WTC11 (cell line): Measurements from ENCODE around the gene ATP5F1D. TPM values are rescaled to one million over a fixed set of nuclear protein-coding genes. Genes with fewer than 3 reads are reported as not detected.

Experiments
- ARID4B ChIP-seq: sonication (generic); formaldehyde crosslinking; IDR thresholded peaks from 2 replicates; pipeline ENCODE4 v1.8.0; 2023; ENCODE audit warnings: missing genetic modification reagents, mild to moderate bottlenecking, borderline replicate concordance
- ATF1 ChIP-seq: sonication (generic); formaldehyde crosslinking; IDR thresholded peaks from 2 replicates; pipeline ENCODE4 v1.8.1; 2023; ENCODE audit warnings: mild to moderate bottlenecking, moderate library complexity, missing genetic modification reagents
- ATF2 ChIP-seq: sonication (generic); formaldehyde crosslinking; IDR thresholded peaks from 2 replicates; pipeline ENCODE4 v1.8.1; 2022; ENCODE audit warnings: low read depth, missing genetic modification reagents, borderline replicate concordance
- CREM ChIP-seq: sonication (generic); formaldehyde crosslinking; IDR thresholded peaks from 2 replicates; pipeline ENCODE4 v1.8.1; 2022; ENCODE audit warnings: mild to moderate bottlenecking, missing genetic modification reagents, moderate library complexity
- ESRRA ChIP-seq: sonication (generic); formaldehyde crosslinking; IDR thresholded peaks from 2 replicates; pipeline ENCODE4 v1.8.1; 2022; ENCODE audit warnings: mild to moderate bottlenecking, missing genetic modification reagents, borderline replicate concordance
- FOXK1 ChIP-seq: sonication (generic); formaldehyde crosslinking; IDR thresholded peaks from 2 replicates; pipeline ENCODE4 v1.8.0; 2022; ENCODE audit warnings: mild to moderate bottlenecking, moderate library complexity, missing genetic modification reagents
- FOXP4 ChIP-seq: sonication (generic); formaldehyde crosslinking; IDR thresholded peaks from 2 replicates; pipeline ENCODE4 v1.8.0; 2022; ENCODE audit warnings: mild to moderate bottlenecking, missing genetic modification reagents
- IRF2 ChIP-seq: sonication (generic); formaldehyde crosslinking; IDR thresholded peaks from 2 replicates; pipeline ENCODE4 v1.8.0; 2022; ENCODE audit warnings: low read depth, missing genetic modification reagents, borderline replicate concordance
- NFATC4 ChIP-seq: fragments of 250-450 bp; sonication (Bioruptor Pico); IDR thresholded peaks from 2 replicates; pipeline ENCODE4 v1.9.0; 2021; ENCODE audit warnings: mild to moderate bottlenecking
- NFE2L1 ChIP-seq: sonication (generic); formaldehyde crosslinking; IDR thresholded peaks from 2 replicates; pipeline ENCODE4 v1.8.1; 2023; ENCODE audit warnings: missing genetic modification reagents
- SP1 ChIP-seq: sonication (generic); formaldehyde crosslinking; conservative IDR thresholded peaks from 2 replicates; pipeline ENCODE4 v1.8.1; 2022; ENCODE audit warnings: missing genetic modification reagents
- ZNF219 ChIP-seq: sonication (generic); formaldehyde crosslinking; IDR thresholded peaks from 2 replicates; pipeline ENCODE4 v1.8.0; 2023; ENCODE audit warnings: missing genetic modification reagents, mild to moderate bottlenecking, borderline replicate concordance
- ZNF317 ChIP-seq: sonication (generic); formaldehyde crosslinking; IDR thresholded peaks from 2 replicates; pipeline ENCODE4 v1.8.1; 2023; ENCODE audit warnings: low read depth, mild to moderate bottlenecking, moderate library complexity, missing genetic modification reagents, borderline replicate concordance
- ZNF416 ChIP-seq: fragments of 250-450 bp; sonication (Bioruptor Pico); IDR thresholded peaks from 2 replicates; pipeline ENCODE4 v1.9.0; 2021; ENCODE audit warnings: mild to moderate bottlenecking, inconsistent platforms
- ZNF423 ChIP-seq: fragments of 250-450 bp; sonication (Bioruptor Pico); IDR thresholded peaks from 2 replicates; pipeline ENCODE4 v2.1.2; 2022; ENCODE audit warnings: mild to moderate bottlenecking, moderate library complexity
- ZNF671 ChIP-seq: fragments of 250-450 bp; sonication (Bioruptor Pico); IDR thresholded peaks from 2 replicates; pipeline ENCODE4 v1.8.0; 2021; ENCODE audit warnings: mild to moderate bottlenecking
- total RNA-seq: library from RNA; stranded (reverse); gene quantifications from 3 replicates; pipeline ENCODE4 v1.2.3, GENCODE V29; 2021
- TF ChIP-seq, protein P1 (sequence below): fragments of 250-450 bp; sonication (Bioruptor Pico); IDR thresholded peaks from 2 replicates; pipeline ENCODE4 v1.9.0; 2021; ENCODE audit warnings: mild to moderate bottlenecking
- TF ChIP-seq, protein P2 (sequence below): sonication (generic); formaldehyde crosslinking; IDR thresholded peaks from 2 replicates; pipeline ENCODE4 v1.8.0; 2022; ENCODE audit warnings: mild to moderate bottlenecking, missing genetic modification reagents
- TF ChIP-seq, protein P3 (sequence below): sonication (generic); formaldehyde crosslinking; IDR thresholded peaks from 2 replicates; pipeline ENCODE4 v1.8.0; 2023; ENCODE audit warnings: mild to moderate bottlenecking, missing genetic modification reagents
- TF ChIP-seq, protein P4 (sequence below): sonication (generic); formaldehyde crosslinking; IDR thresholded peaks from 2 replicates; pipeline ENCODE4 v1.8.1; 2023; ENCODE audit warnings: mild to moderate bottlenecking, moderate library complexity, missing genetic modification reagents
- TF ChIP-seq, protein P5 (sequence below): sonication (generic); formaldehyde crosslinking; IDR thresholded peaks from 2 replicates; pipeline ENCODE4 v1.8.1; 2022; ENCODE audit warnings: mild to moderate bottlenecking, moderate library complexity, missing genetic modification reagents

The ATP5F1D gene
- total RNA-seq, 1 experiment from 2014 or later, result 277 TPM

DNA sequence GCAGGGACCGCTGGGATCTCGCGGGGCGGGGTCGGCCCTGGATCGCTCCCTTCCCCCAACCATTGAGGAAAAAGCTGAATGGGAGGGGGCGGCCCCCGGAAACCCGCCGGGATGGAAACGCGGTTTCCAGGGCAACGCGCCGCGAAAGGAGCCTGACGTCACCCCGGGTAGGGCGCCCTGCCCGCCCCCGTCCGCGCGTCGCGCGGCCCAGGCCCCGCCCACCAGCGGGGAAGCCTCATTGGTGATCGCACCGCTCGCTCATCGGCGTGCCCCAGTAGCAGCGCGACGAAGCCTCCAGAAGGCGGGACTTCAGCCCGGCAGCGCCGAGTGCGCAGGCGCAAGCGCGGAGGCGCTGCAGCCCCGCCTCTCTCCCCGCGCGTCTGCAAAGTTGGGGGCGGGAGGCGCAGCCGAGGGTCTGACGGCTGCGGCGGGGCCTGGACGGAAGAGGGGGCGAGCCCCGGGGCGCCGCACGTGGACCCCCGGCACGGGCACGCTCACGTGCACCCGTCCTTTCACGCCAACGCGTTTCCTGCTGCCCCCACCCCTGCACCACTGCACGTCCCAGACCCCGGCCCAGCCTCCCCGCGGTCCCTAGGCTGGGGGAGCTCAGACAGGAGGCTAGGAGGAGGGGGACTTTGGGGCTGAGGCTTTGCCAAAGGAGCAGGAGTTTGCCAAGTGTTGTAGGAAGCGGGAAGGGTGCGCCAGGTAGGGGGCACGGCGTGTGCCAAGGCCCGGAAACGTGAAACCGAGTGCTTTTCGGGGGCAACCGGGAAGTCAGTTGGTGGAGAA, 19.4 kb downstream of the ATP5F1D start (continued):
- TF ChIP-seq ARID4B (peak; percentile 49; the same call in 1 of the 2 replicates), FOXP4 (CRISPR knock-in tag) (peak; percentile 37; the same call in 1 of the 2 replicates), SP1 (peak; percentile 96), ATF2 (CRISPR knock-in tag) (no peak), ZNF219 (CRISPR knock-in tag) (no peak), NFE2L1 (CRISPR knock-in tag) (no peak), NFATC4 (CRISPR knock-in tag) (peak; percentile 62; the same call in 1 of the 2 replicates), FOXK1 (no peak), ZNF423 (no peak), IRF2 (CRISPR knock-in tag) (no peak), CREM (CRISPR knock-in tag) (no peak), ZNF317 (CRISPR knock-in tag) (no peak), ATF1 (CRISPR knock-in tag) (no peak), ZNF671 (CRISPR knock-in tag) (no peak), ZNF416 (CRISPR knock-in tag) (no peak), ESRRA (CRISPR knock-in tag) (no peak)
- TF ChIP-seq, protein P1, sequence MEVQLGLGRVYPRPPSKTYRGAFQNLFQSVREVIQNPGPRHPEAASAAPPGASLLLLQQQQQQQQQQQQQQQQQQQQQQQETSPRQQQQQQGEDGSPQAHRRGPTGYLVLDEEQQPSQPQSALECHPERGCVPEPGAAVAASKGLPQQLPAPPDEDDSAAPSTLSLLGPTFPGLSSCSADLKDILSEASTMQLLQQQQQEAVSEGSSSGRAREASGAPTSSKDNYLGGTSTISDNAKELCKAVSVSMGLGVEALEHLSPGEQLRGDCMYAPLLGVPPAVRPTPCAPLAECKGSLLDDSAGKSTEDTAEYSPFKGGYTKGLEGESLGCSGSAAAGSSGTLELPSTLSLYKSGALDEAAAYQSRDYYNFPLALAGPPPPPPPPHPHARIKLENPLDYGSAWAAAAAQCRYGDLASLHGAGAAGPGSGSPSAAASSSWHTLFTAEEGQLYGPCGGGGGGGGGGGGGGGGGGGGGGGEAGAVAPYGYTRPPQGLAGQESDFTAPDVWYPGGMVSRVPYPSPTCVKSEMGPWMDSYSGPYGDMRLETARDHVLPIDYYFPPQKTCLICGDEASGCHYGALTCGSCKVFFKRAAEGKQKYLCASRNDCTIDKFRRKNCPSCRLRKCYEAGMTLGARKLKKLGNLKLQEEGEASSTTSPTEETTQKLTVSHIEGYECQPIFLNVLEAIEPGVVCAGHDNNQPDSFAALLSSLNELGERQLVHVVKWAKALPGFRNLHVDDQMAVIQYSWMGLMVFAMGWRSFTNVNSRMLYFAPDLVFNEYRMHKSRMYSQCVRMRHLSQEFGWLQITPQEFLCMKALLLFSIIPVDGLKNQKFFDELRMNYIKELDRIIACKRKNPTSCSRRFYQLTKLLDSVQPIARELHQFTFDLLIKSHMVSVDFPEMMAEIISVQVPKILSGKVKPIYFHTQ (CRISPR knock-in tag), result no peak
- TF ChIP-seq, protein P2, sequence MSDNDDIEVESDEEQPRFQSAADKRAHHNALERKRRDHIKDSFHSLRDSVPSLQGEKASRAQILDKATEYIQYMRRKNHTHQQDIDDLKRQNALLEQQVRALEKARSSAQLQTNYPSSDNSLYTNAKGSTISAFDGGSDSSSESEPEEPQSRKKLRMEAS, result peak; percentile 72
- TF ChIP-seq, protein P3, sequence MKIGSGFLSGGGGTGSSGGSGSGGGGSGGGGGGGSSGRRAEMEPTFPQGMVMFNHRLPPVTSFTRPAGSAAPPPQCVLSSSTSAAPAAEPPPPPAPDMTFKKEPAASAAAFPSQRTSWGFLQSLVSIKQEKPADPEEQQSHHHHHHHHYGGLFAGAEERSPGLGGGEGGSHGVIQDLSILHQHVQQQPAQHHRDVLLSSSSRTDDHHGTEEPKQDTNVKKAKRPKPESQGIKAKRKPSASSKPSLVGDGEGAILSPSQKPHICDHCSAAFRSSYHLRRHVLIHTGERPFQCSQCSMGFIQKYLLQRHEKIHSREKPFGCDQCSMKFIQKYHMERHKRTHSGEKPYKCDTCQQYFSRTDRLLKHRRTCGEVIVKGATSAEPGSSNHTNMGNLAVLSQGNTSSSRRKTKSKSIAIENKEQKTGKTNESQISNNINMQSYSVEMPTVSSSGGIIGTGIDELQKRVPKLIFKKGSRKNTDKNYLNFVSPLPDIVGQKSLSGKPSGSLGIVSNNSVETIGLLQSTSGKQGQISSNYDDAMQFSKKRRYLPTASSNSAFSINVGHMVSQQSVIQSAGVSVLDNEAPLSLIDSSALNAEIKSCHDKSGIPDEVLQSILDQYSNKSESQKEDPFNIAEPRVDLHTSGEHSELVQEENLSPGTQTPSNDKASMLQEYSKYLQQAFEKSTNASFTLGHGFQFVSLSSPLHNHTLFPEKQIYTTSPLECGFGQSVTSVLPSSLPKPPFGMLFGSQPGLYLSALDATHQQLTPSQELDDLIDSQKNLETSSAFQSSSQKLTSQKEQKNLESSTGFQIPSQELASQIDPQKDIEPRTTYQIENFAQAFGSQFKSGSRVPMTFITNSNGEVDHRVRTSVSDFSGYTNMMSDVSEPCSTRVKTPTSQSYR (CRISPR knock-in tag), result no peak
- TF ChIP-seq, protein P4, sequence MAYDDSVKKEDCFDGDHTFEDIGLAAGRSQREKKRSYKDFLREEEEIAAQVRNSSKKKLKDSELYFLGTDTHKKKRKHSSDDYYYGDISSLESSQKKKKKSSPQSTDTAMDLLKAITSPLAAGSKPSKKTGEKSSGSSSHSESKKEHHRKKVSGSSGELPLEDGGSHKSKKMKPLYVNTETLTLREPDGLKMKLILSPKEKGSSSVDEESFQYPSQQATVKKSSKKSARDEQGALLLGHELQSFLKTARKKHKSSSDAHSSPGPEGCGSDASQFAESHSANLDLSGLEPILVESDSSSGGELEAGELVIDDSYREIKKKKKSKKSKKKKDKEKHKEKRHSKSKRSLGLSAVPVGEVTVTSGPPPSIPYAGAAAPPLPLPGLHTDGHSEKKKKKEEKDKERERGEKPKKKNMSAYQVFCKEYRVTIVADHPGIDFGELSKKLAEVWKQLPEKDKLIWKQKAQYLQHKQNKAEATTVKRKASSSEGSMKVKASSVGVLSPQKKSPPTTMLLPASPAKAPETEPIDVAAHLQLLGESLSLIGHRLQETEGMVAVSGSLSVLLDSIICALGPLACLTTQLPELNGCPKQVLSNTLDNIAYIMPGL (CRISPR knock-in tag), result no peak
- TF ChIP-seq, protein P5, sequence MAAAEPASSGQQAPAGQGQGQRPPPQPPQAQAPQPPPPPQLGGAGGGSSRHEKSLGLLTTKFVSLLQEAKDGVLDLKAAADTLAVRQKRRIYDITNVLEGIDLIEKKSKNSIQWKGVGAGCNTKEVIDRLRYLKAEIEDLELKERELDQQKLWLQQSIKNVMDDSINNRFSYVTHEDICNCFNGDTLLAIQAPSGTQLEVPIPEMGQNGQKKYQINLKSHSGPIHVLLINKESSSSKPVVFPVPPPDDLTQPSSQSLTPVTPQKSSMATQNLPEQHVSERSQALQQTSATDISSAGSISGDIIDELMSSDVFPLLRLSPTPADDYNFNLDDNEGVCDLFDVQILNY, result peak; percentile 78; the same call in 1 of the 2 replicates
